ENCODE measurements around the gene CAP2.
A peak's percentile ranks its signal among the peaks of the same experiment; 100 is the strongest.

The CAP2 gene

GRCh38 chr6:17355404-17355774, 38.0 kb upstream of the CAP2 start:
- H3K4me3 ChIP-seq (ENCODE audit: low read depth, low read length) = no peak overlapping the region
- no peak for DNase-seq (ENCODE audit: low read depth)
- no peak for TF ChIP-seq CTCF (IDR thresholded peaks at IDR 0.05; ENCODE audit: control insufficient read depth, extremely low read depth, insufficient read depth)

GRCh38 chr6:17358515-17358914, 34.9 kb upstream of the CAP2 start:
- TF ChIP-seq CTCF (IDR thresholded peaks at IDR 0.05; ENCODE audit: control insufficient read depth, extremely low read depth, insufficient read depth) = no peak
- H3K4me3 ChIP-seq (ENCODE audit: low read depth, low read length) = no peak overlapping the region
- DNase-seq (ENCODE audit: low read depth) = no peak

- no peak for DNase-seq (ENCODE audit: low read depth)
- no peak for TF ChIP-seq CTCF (IDR thresholded peaks at IDR 0.05; ENCODE audit: control insufficient read depth, extremely low read depth, insufficient read depth)
- H3K4me3 ChIP-seq (ENCODE audit: low read depth, low read length) = no peak overlapping the region
These were observed 32.8 kb upstream of the CAP2 start for GRCh38 chr6:17360564-17360963.

GRCh38 chr6:17361013-17361412, 32.4 kb upstream of the CAP2 start:
- peak; percentile 15 for DNase-seq (ENCODE audit: low read depth)
- no peak overlapping the region for H3K4me3 ChIP-seq (ENCODE audit: low read depth, low read length)
- TF ChIP-seq CTCF (IDR thresholded peaks at IDR 0.05; ENCODE audit: control insufficient read depth, extremely low read depth, insufficient read depth) = no peak

GRCh38 chr6:17365961-17366360, 27.4 kb upstream of the CAP2 start:
- no peak overlapping the region for H3K4me3 ChIP-seq (ENCODE audit: low read depth, low read length)
- TF ChIP-seq CTCF (IDR thresholded peaks at IDR 0.05; ENCODE audit: control insufficient read depth, extremely low read depth, insufficient read depth) = no peak
- peak; percentile 63 for DNase-seq (ENCODE audit: low read depth)

GRCh38 chr6:17367868-17368267, 25.5 kb upstream of the CAP2 start:
- no peak overlapping the region for H3K4me3 ChIP-seq (ENCODE audit: low read depth, low read length)
- TF ChIP-seq CTCF (IDR thresholded peaks at IDR 0.05; ENCODE audit: control insufficient read depth, extremely low read depth, insufficient read depth) = no peak
- no peak for DNase-seq (ENCODE audit: low read depth)

GRCh38 chr6:17381424-17382147, 11.8 kb upstream of the CAP2 start:
- DNase-seq (ENCODE audit: low read depth) = no peak
- TF ChIP-seq CTCF (IDR thresholded peaks at IDR 0.05; ENCODE audit: control insufficient read depth, extremely low read depth, insufficient read depth) = no peak

More at GRCh38 chr6:17381424-17382147, 11.8 kb upstream of the CAP2 start:
- H3K4me3 ChIP-seq (ENCODE audit: low read depth, low read length) = no peak overlapping the region
